ENCODE data around the gene KRTAP1-1. TPM values are rescaled to one million over a fixed set of nuclear protein-coding genes. Genes with fewer than 3 reads are reported as not detected.

The KRTAP1-1 gene
- total RNA-seq, 1 experiment from 2014 or later: not detected

- DNase-seq: no peak
- Mint-ChIP-seq H3K36me3 (ENCODE audit: insufficient read depth, unreplicated experiment) (no peaks in the 10 kb centered on the region), H3K27ac (ENCODE audit: unreplicated experiment) (no peak overlapping the region), H3K4me1 (ENCODE audit: low read depth, unreplicated experiment) (peaks cover 11% of the 10 kb centered on the region), H3K4me3 (ENCODE audit: unreplicated experiment) (no peak overlapping the region), H3K27me3 (ENCODE audit: insufficient read depth, unreplicated experiment) (no peaks in the 10 kb centered on the region), H3K9me3 (ENCODE audit: unreplicated experiment) (no peaks in the 10 kb centered on the region)
- Histone ChIP-seq H3K4me3 (ENCODE audit: low read depth, low read length) (no peak overlapping the region), H3K27me3 (replicated peaks; ENCODE audit: control insufficient read depth, insufficient read depth, low read length) (no peaks in the 10 kb centered on the region), H3K36me3 (ENCODE audit: control insufficient read depth, insufficient read depth, low read length) (no peaks in the 10 kb centered on the region), H3K9me3 (peaks cover 5% of the 10 kb centered on the region), H3K4me1 (no peaks in the 10 kb centered on the region)
- ChIA-PET CTCF (no interaction called here), POLR2A (no interaction called here)
- TF ChIP-seq CTCF (IDR thresholded peaks at IDR 0.05; ENCODE audit: insufficient read depth in 1 of 2, low read depth in 1 of 2, low read length in 1 of 2, severe bottlenecking in 1 of 2, unreplicated experiment in 1 of 2): no peak
- intact Hi-C loops (cut with micrococcal nuclease; ENCODE audit: unreplicated experiment): no loop called here
- BruUV-seq (replicated peaks): no TSS peak
These were observed 41.4 kb upstream of the KRTAP1-1 start for GRCh38 chr17:41082626-41083025.

- Mint-ChIP-seq H3K36me3 (ENCODE audit: insufficient read depth, unreplicated experiment) (peaks cover 4% of the 10 kb centered on the region), H3K9me3 (ENCODE audit: unreplicated experiment) (peaks cover 17% of the 10 kb centered on the region), H3K4me3 (ENCODE audit: unreplicated experiment) (no peak overlapping the region), H3K27ac (ENCODE audit: unreplicated experiment) (no peak overlapping the region), H3K4me1 (ENCODE audit: low read depth, unreplicated experiment) (no peaks in the 10 kb centered on the region), H3K27me3 (ENCODE audit: insufficient read depth, unreplicated experiment) (no peaks in the 10 kb centered on the region)
- no peak for DNase-seq
- no TSS peak for BruUV-seq (replicated peaks)
- Histone ChIP-seq H3K36me3 (ENCODE audit: control insufficient read depth, insufficient read depth, low read length) (no peaks in the 10 kb centered on the region), H3K9me3 (no peaks in the 10 kb centered on the region; the same call in 1 of the 2 replicates), H3K27me3 (replicated peaks; ENCODE audit: control insufficient read depth, insufficient read depth, low read length) (no peaks in the 10 kb centered on the region), H3K4me1 (no peaks in the 10 kb centered on the region), H3K4me3 (ENCODE audit: low read depth, low read length) (no peak overlapping the region)
- CTCF ChIA-PET: no interaction called here
- no peak for TF ChIP-seq CTCF (IDR thresholded peaks at IDR 0.05; ENCODE audit: insufficient read depth in 1 of 2, low read depth in 1 of 2, low read length in 1 of 2, severe bottlenecking in 1 of 2, unreplicated experiment in 1 of 2)
- POLR2A ChIA-PET: no interaction called here
- intact Hi-C loops (cut with micrococcal nuclease; ENCODE audit: unreplicated experiment): no loop called here
These were observed 35.5 kb upstream of the KRTAP1-1 start for GRCh38 chr17:41076788-41077187.

- peaks cover 4% of the 10 kb centered on the region for H3K36me3 Mint-ChIP-seq (ENCODE audit: insufficient read depth, unreplicated experiment)
- H3K4me1 ChIP-seq: no peaks in the 10 kb centered on the region
- no peak overlapping the region for H3K27ac Mint-ChIP-seq (ENCODE audit: unreplicated experiment)
- H3K27me3 ChIP-seq (replicated peaks; ENCODE audit: control insufficient read depth, insufficient read depth, low read length): no peaks in the 10 kb centered on the region
- H3K4me3 Mint-ChIP-seq (ENCODE audit: unreplicated experiment): no peak overlapping the region
- ChIA-PET POLR2A (no interaction called here), CTCF (no interaction called here)
- H3K27me3 Mint-ChIP-seq (ENCODE audit: insufficient read depth, unreplicated experiment): no peaks in the 10 kb centered on the region
- no peaks in the 10 kb centered on the region for H3K36me3 ChIP-seq (ENCODE audit: control insufficient read depth, insufficient read depth, low read length)
- peaks cover 17% of the 10 kb centered on the region for H3K9me3 Mint-ChIP-seq (ENCODE audit: unreplicated experiment)
- DNase-seq: no peak
- intact Hi-C loops (cut with micrococcal nuclease; ENCODE audit: unreplicated experiment): no loop called here
- BruUV-seq (replicated peaks): no TSS peak
- no peaks in the 10 kb centered on the region for H3K4me1 Mint-ChIP-seq (ENCODE audit: low read depth, unreplicated experiment)
- H3K9me3 ChIP-seq: no peaks in the 10 kb centered on the region; the same call in 1 of the 2 replicates
- TF ChIP-seq CTCF (IDR thresholded peaks at IDR 0.05; ENCODE audit: insufficient read depth in 1 of 2, low read depth in 1 of 2, low read length in 1 of 2, severe bottlenecking in 1 of 2, unreplicated experiment in 1 of 2): no peak
- H3K4me3 ChIP-seq (ENCODE audit: low read depth, low read length): no peak overlapping the region
These were observed 32.4 kb upstream of the KRTAP1-1 start for GRCh38 chr17:41073676-41074075.

Measured in Caco-2 (cell line).